GM15510 (cell line): ENCODE data around the gene NTM.

Experiments
- POLR2A ChIP-seq: IDR thresholded peaks from 3 replicates; pipeline ENCODE4 v1.6.1; 2011; ENCODE audit warnings: borderline replicate concordance; ENCODE audit not compliant: insufficient read length; ENCODE audit errors: extremely low read depth

The NTM gene

DNA sequence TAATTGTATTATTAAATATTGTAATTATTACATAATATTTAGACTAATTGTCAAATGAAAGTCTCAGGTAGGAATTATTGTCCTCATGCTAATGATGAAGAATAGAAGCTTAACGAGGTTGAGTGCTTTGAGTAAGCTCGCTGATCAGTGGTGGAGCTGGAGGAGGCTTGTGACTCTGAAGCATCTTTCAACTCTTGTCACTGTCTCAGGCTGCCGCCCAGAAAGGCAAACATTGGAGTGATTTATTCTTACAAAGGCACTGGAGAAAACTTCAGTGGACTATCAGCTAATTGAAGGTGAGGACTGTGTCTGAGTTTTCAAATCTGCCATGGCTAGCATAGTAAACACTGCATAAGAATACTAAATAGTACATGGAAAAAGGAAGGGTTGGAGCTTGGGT is 595.1 kb downstream of the NTM start:
- TF ChIP-seq POLR2A = no peak

DNA sequence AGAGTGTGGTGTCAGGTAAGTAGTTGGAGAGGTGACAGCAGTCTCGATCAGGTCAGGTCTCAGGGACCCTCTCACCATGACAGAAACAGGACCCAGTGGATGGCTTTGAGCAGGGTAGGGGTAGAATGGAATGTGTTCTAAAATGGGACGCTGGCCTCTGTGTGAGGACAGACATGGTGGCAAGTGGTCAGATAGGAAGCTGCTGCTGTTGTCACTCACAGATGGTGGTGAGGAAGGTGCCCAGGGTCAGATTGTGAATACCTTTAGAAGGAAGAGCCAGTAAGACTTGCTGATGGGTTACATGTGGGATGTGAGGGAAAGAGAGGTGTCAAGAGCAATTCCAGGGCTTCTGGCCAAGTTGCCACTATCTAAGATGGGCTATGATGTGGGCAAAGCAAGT is 596.3 kb downstream of the NTM start:
- TF ChIP-seq POLR2A = no peak

DNA sequence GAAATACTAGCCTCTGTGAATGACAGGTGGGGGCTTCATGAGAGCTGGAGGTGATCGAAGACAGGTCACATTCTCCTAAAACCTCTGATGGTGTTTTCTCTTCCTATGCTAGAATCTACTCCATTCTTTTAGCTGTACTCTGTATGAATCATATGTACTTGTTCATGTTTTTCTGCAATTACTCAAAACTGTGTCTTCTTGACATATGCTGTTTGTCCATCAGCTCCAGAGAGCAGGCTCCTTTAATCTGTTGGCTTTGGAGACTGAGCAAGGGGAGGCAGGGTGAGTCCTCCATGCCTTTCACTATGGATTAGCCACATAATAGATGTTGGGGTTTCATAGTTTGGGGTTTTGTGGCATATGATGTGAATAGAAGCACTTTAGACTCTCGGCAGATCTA is 598.8 kb downstream of the NTM start:
- no peak for TF ChIP-seq POLR2A

- no peak for TF ChIP-seq POLR2A
These were observed 602.6 kb downstream of the NTM start for GRCh38 chr11:131973061-131973460.

DNA sequence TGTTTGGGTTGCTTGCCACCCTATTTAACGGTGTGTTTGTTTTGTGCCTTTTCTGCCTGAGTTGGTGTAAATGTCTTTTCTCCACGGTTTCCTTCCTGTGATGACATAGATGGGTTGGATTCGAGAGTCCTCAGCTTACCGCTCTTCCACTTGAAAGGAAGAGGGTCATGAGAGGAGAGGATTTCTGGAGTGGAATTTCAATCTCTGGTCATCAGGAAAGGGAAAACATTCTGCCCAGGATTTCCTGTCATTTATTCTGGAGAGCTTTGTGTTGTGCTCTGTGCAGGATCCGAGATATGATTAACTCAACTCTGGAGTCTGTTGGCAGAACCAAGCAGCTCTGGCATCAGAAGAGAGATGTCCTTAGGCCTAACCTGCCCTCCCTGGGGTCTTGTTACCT is 605.2 kb downstream of the NTM start:
- no peak for TF ChIP-seq POLR2A

GRCh38 chr11:131976021-131976420 is 605.6 kb downstream of the NTM start:
- no peak for TF ChIP-seq POLR2A

DNA sequence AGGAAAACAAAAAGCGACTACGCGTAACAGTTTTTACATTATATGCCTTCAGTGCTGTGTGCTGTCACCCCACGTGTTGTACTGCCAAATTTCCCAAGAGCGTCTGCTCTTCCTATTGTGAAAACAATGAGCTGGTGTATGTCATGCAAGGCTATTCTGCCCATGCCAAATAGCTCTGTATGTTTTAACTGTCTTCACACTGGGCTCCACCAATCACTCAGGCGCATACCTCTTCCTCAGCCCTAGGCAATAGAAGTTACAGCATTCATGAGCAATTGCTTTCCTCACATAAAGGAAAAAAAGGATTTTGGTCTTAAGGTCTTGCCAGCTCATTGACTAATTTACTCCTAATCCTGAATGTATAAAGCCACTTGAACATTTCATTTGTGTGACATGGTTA is 606.8 kb downstream of the NTM start:
- no peak for TF ChIP-seq POLR2A

DNA sequence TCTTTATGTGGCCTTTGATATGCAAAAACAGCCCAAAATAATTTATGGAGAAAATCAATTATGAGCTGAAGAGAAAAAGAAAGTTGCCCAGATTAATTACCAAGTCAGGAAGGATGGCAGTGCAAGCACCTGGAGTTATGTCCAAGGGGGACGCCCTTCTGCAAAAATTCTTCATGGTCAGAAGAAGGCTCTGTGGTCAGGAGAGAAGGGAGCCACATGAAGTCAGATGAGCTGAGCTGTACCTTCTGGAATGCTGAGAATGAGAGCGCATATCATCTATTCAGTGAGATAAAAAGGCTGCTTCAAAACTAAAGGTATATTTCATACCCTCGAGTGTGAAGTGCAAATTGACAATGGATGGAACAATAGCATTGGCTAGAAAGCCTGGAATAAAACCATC is 607.4 kb downstream of the NTM start:
- TF ChIP-seq POLR2A = no peak

DNA sequence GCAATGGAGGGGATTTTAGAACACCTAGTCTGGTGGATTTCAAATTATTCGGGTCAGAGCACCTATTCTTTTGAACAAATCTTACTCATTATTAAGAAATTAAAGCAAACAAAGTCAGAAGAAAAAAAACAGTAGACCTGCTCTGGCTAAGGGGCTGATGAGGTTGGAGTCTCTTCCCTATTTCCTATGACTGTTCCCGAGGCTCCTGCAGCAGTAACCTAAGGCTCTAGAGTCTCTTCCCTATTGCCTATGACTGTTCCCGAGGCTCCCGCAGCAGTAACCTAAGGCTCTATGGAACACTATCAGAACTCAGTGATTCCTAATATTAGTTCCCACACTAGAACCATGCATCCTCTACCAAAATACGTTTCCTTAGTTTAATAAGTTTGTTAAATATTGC is 607.9 kb downstream of the NTM start:
- TF ChIP-seq POLR2A = no peak

GRCh38 chr11:131979364-131979763 is 608.9 kb downstream of the NTM start:
- no peak for TF ChIP-seq POLR2A

DNA sequence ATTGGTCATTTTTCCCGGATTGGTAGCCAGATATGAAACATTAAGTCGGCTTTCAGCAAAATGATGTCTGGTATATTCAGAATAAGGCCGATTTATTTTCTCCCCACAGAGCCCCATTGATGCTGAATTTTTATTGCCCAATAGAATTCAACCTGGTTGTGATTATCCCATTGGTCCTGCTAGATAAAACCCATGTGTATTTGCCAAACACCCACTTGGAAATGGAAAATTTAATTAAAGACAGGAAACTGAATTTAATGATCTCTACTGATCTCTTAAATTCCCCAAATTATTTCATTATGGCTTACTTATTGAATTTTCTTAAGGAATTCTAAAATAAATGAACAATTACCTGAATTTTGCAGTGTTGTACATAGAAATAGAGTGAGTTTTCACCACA is 609.8 kb downstream of the NTM start:
- no peak for TF ChIP-seq POLR2A

GRCh38 chr11:131980888-131981668 is 610.7 kb downstream of the NTM start:
- TF ChIP-seq POLR2A = no peak

- no peak for TF ChIP-seq POLR2A
These were observed 611.7 kb downstream of the NTM start for GRCh38 chr11:131982154-131982553.

DNA sequence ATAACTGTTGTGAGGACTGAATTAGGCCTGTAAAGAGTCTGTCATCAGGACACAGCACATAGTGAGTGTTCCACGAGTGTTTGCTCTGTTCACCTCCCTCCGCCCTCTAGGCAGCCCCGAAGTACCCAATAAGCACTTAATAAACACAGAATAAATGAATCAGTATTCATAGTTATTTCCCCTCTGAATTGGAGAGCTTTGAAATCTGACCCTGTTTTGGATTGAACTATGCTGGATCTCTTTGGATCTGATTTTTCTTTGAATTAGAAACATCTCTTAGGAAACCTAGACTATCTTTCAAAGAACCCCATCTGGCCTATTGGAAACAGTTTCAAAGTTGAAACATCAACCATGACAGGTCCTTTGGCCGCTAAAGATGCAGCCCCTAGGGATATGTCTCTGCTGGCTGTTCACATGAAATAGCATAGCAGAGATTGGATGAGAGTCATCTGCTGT is 615.5 kb downstream of the NTM start:
- TF ChIP-seq POLR2A = no peak

DNA sequence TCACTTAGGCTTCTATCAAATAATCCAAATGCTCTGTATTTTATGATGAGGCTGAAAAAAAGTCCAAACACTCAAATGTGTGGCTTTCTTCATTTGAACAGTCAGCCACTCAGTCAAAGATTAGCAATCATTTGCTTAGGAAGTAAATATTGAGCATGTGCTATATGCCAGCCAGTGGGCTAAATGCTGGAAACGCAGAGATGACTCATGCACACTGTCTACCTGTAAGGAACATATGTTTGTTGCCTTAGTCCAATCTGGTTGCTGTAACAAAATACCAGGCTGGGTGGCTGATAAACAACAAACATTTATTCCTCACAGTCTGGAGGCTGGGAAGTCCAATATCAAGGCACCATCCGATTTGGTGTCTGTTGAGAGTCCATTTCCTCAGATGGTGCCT is 617.3 kb downstream of the NTM start:
- TF ChIP-seq POLR2A = no peak

DNA sequence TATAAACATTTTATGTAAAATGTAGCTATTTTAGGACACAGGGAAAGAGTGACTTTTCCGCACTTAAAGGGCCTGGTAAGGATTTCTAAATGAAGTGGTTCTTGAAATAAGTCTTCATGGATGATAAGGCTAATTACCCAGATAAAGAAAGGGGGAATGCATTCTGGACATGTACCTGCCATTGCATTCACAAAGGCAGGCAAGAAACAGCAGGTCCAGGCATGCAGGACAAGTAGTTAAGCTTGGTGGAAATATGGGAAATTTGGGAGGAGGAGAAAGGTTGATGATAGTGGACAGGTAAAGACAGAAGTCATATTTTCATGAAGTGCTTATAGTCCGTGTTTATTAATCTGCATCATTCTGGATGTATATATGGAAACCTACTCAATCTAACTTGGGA is 621.2 kb downstream of the NTM start:
- no peak for TF ChIP-seq POLR2A

- TF ChIP-seq POLR2A = no peak
These were observed 622.8 kb downstream of the NTM start for GRCh38 chr11:131993246-131993645.

DNA sequence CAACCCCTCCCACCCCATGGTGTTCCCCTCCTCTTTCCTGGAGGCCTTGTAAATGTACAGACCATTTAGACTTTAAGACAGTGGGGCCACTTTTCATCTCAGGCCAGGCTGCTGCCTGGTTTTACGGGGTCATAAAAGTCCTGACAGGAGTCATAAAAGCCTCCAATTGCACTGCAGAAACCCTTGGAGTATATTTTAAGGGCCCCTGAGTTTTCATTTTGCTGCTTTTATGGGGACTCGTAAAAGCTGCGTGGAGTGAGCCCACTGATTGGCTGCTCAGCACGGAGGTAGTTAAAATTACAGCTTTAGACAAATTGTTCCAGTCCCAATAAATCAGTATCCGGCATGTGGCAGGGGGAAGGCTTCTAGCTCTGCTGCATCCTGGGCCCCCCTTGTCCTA is 627.6 kb downstream of the NTM start:
- no peak for TF ChIP-seq POLR2A

GRCh38 chr11:131999084-131999483 is 628.7 kb downstream of the NTM start:
- TF ChIP-seq POLR2A = no peak
